NCI-H1092 (cell line): ENCODE results near the gene GMPR.
"Not testable (repeated sequence)": the region's sequence is repeated elsewhere in the genome, so short reads cannot be mapped to it uniquely, and the experiment has no call there.

Experiments
- DNase-seq: peaks from one replicate; lab custom pipeline; 2025; lab: John Stamatoyannopoulos, UW

Gene GMPR

DNA sequence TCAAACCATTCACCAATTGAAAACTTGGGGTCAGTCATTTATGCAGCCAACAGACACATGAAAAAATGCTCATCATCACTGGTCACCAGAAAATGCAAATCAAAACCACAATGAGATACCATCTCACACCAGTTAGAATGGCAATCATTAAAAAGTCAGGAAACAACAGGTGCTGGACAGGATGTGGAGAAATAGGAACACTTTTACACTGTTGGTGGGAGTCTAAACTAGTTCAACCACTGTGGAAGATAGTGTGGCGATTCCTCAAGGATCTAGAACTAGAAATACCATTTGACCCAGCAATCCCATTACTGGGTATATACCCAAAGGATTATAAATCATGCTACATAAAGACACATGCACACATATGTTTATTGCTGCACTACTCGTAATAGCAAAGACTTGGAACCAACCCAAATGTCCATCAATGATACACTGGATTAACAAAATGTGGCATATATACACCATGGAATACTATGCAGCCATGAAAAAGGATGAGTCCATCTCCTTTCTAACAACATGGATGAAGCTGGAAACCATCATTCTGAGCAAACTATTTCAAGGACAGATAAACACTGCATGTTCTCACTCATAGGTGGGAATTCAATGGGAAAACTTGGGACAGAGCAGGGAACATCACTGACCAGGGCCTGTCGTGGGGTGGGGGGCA, 13.2 kb upstream of the GMPR start:
- DNase-seq: not testable (repeated sequence)

DNA sequence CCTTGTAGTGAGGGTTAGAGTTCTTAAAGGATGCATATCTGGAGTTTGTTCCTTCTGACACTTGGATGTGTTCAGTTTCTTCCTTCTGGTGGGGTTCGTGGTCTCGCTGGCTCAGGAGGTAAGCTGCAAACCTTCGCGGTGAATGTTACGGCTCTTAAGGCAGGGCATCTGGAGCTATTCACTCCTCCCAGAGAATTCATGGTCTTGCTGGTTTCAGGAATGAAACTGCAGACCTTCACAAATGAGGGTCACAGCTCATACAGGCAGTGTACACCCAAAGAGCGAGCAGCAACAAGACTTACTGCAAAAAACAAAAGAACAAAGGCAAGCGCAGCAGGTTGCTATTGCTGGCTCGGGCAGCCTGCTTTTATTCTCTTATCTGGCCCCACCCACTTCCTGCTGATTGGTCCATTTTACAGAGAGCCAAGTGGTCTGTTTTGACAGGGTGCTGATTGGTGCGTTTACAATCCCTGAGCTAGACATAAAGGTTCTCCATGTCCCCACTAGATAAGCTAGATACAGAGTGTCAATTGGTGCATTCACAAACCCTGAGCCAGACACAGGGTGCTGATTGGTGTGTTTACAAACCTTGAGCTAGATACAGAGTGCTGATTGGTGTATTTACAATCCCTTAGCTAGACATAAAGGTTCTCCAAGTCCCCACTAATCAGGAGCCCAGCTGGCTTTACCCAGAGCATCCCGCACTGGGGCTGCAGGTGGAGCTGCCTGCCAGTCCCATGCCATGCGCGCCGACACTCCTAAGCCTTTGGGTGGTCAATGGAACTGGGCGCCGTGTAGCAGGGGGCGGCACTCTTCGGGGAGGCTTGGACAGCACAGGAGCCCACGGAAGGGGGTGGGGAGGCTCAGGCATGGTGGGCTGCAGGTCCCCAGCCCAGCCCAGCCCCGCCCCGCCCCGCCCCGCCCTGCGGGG, 12.0 kb upstream of the GMPR start:
- DNase-seq: not testable (repeated sequence)

DNA sequence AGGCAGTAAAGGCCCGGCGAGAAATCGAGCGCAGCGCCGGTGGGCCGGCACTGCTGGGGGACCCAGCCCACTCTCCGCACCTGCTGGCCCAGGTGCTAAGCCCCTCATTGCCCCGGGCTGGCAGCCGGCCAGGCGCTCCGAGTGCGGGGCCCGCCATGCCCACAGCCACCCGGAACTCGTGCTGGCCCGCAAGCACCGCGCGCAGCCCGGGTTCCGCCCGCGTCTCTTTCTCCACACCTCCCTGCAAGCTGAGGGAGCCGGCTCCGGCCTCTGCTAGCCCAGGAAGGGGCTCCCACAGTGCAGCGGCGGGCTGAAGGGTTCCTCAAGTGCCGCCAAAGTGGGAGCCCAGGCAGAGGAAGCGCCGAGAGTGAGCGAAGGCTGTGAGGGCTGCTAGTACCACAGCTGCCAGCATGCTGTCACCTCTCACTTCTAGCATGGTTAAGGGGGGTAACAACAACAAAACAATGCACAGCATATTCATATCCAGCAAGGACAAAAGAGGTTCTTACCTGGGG, 11.3 kb upstream of the GMPR start:
- no peak for DNase-seq

DNA sequence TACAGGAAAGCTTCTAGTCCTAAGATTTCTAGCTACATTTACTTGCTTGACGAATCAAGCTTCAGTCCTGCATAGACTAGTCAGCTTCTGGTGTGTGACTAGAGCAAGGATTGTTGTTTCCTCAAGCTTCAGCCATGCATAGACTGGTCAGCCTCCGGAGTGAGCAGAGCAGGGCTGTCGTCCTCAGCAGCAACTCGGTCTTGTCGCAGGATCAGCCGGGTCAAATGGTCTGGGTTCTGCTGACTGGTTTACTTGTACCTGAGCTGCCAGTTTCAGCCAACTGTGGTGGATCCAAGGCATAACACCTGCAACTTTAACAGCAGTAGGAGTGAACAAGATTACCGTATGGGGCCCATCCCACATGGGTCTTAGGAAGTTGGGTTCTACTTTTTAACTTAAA, 10.8 kb upstream of the GMPR start:
- no peak for DNase-seq

DNA sequence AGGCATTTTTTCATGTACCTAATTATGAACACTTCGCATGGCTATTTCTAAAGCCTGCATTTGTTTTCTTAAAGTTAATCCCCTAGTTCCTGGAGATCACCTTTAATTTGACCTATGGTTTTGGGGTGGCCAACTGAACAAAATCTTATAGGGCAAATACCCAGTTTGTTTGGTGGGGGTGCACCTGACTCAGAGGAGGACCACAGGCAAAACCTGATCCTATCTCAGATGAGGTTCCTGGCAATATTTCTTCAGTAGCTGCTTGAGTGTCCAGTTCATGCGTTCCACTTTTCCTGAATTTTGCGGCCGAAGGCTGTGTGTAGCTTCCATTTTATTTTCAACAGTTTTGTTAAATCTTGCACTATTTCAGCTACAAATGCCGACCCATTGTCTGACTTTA, 10.3 kb upstream of the GMPR start:
- no peak for DNase-seq

DNA sequence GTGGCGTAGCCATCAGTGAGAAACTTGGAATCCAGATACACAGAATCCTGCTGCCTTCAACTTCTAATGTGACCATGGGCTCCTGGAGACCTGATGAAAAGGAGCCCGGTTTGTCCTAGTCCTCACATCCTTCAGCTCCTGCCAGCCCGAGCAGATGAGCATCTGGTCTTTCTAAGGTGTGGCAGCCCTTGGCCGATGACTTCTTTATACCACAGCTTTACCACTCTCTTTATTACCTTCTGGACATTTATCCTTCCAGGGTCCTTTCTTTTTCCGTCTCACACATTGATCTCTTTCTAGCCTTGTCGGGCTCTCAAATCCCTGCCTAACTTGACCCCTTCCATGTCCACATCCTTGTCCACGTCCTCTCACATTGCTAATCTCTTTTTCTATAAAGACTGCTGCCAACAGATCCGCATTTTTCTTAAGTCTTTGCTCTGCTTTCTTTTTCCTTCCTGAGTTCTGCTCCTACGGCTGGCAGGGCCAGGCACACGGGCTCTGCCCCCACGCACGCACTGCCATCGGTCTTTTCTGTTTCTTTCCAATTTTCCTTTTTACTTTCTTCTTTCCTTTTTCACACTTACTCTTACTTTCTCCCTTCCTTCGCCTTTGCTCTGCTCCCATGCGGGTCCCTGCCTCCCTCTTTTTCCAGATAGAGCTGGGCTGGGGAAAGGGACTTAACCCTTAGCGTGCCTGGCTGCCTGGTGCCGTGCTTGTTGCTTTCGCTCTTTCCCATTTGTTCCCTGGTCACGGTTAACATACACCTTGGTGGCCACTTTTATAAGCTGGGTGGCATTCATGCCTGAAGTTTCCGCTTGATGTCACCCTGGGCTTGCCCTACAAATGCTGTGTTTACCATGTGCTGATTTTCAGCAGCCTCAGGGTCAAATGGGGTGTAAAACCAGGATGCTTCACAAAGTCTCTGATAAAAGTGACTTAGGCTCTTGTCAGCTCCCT, 9.4 kb upstream of the GMPR start:
- DNase-seq: no peak

DNA sequence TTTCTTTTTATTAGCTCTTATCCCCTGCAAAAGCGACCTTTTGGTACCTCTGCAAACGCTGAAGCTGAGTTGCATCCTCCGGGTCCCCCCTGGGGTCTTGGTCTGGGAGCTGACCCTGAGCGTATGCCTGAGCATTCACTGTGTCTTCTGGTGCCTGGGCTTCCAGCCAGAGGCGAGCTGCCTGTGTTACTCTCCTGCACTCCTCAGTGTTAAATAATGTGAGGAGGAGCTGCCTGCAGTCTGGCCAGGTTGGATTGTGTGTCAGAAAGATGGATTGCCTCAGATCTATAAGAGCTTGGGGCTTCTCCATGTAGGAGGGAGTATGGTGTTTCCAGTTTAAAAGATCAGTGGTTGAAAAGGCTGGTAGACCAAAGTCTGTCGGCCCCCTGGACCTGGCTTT, 8.7 kb upstream of the GMPR start:
- no peak for DNase-seq

DNA sequence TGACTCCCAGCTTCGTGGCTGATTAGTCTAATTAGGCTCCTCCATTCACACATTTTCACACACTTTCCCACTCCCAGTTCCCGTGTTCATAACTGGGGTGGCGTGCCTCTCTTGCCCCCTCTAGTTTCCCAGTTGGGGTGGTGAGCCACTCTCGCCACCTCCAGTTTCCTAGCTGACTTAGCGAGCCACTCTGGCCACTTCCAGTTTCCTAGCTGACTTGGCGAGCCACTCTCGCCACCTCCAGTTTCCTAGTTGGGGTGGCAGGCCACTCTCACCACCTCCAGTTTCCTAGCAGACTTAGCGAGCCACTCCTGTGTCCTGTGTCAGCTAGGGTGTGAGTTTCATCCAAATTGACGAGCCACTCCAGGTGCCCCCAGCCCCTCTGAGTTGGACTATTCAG, 7.4 kb upstream of the GMPR start:
- DNase-seq: no peak

DNA sequence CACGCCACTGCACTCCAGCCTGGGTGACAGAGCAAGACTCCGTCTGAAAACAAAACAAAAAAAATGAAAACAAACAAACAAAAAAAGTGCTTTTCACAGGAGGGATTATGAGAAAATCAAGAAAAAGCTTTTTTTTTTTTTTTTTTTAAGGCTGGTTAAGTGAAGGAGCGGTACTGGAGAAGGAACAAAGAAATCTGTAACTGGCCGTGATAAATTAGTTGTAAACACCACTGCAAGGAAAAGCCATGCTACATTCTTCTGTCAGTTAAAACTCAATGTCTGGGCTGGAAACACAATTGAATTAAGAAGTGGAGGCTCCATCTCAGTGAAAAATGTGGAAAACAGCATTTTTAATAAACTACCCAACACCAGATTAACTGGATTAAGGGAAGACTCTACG, 6.3 kb upstream of the GMPR start:
- no peak for DNase-seq

DNA sequence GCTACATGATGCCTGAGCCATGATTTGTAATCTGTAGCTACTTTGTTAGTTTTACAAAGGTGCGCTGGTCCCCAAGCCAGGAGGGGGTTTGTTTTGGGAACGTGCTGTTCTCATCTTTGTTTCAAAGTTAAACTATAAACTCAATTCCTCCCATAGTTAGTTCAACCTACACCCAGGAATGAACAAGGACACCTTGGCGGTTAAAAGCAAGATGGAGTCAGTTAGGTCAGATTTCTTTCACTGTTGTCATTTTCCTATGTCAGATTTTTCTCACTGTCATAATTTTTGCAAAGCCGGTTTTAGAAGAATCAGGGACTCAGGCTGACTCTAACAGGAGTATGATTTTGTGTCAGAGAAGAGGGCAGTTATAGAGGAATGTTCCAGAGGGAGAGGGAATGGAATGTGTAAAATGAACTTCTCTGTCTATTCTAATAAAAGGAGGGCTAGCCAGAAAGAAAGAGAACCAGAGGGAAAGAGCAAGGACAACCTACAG, 2.3 kb upstream of the GMPR start:
- DNase-seq: no peak

DNA sequence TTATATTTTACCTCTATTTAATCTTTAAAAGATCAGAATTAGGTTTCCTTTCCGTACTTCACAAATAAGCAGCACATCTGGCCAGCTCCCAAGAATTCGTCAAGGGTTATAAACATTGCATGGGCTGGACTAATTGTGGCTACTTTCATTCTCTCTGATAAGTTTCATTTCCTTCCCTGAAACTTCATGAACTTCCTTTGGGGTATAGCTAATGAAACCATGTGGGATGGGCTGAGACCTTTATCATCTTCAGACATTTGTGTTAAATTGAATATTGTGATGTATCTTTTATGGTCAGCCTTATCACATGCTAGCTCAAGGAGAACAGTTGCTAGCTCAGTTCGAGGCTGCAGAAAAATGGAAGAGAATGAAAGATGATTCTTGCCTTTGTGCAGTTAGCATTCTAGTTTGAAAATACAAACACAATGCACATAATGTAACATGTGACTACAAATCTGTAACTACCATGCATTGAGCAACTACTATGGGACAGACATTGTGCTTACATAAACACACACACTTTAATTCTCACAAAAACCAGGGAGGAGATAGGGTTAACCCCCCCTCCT, 1.7 kb upstream of the GMPR start:
- no peak for DNase-seq

DNA sequence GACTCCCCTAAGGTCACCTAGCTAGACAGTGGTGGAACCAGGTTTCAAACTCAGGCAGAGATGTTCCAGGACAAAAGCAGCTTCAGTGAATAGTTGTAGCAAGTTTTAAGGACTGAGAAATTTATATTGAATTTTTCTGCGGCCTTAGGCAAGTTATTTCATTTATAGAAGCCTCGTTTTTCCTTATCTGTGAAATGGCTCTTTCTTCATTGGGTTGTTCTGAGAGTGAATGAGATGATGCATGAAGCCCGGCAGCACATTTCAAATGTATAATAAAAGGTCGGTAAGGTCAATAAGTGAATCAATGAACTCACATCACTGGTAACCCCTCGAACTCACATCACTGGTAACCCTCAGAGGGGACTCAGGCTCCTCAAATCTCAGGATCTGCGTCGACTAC, 1.1 kb upstream of the GMPR start:
- DNase-seq: no peak

DNA sequence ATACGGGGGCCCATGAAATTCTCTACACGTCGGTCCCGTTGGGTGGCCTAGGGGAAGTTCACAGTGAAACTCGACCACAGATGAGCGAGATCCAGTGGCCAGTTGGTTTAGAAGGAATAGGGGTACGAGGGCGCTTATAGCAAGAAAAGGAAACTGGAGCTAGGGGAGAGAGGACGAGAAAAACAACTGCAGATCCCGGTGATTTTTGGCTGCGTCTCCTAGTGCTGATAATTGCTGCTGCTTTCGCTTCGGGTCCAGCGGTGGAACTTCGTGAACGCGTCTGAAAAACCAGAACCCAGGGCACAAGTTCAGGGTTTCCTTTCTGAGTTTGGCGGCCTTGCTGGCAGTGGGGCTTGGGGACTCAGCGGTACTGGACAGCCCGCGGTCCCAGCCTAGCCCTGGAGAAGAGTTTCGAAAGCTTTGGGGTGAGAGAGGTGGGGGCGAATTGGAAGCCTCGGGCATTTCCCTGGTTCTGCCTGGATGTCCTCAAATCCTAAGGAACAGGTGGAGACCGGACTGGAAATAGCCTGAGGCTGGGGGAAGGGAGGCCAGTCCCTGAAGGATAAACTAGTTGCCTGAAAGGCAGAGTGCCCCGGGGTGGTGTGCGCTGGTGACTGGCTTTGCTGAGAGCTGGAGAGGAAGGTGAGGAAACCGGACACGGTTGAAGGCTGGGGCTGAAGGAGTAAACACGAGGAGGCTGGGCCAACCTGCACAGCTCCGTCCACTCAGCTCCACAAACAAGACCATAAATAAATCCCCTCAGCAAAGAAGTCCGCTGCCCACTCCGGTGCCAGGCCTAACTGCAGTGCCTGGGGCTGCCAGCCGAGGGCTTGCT, 793 bp downstream of the GMPR start:
- no peak for DNase-seq

DNA sequence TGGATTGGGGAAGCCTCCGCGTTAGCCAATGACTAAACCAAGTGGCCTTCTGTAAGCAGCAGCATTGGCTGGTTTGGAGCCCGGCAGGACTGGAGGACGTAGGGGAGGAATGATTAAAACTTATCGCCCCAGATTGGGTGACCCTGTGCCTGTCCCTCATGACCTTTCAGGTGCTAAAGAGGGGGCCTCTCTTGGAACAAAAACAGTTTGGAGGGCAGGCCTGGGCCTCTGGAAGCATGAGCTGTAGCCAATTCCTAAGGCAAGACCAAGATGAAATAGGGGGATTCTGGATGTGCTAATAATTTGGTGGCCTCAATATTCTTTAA, 1.4 kb downstream of the GMPR start:
- DNase-seq: no peak

DNA sequence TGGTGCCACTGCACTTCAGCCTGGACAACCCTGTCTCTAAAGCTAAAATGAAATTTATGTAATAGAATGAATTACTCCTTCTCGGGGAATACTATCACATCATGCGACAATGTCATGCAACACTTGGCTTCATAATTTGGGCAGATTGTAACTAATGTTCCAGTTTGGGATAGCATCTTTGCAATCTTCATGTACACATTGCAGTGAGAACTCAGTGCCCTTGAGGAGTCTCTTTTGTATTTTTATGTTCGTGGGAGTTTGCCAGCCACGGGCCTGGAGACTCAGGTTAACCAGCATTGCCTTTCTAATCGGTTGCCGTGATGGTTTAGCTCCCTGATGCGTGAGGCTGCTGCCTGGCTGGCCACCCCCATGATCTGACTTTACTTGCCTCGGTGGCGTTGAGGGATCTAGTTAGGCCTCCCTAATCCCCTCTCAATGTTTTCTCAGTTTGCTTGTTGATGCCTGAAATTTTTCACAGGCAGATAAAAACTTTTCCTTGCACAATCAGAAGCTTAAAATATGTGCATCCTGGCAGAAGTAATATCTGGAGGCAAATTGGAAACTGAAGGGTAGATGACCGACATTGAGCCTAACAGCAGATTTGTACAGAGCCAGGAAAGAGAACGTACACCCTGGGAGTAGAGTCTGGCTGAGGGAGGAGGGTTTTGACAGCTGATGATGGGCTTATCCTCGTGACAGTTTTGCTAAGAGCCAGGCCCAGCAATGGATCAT, 2.4 kb downstream of the GMPR start:
- DNase-seq: no peak

DNA sequence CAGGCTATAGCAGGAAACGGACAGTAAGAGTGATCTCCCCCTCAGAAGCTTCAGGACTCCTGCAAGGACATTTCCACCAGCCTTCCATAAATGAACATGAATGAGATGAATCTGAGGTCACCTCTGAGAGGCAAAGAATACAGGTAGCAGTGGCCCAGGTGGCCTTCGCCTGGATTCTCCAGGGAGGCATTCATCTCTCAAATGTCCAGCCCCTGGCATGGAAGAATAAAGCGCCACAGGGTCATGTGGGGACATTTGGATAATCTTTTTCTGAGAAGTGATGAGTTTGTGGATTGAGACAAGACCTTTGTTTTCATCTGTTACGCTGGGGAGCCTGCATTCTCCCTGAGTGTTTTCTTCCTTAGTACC, 2.9 kb downstream of the GMPR start:
- DNase-seq: no peak

DNA sequence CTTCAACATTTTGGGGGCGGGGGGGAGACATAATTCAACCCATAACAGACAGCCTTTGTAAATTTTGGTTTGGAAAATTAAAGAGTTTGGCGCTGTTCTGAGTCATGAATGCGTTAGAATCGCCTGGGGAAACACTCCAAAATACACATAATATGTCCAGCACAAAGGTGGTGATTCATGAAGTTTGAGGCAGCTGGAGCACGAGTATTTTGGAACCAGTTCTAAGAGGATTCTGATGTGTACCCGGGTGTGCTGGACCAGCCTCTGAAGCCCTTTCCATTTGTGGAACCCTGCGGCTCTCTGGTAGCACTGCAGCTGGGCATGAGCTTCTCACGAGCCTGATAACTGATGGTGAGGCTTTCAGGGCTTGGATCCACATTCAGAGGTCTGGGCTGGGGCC, 4.7 kb downstream of the GMPR start:
- DNase-seq: no peak

DNA sequence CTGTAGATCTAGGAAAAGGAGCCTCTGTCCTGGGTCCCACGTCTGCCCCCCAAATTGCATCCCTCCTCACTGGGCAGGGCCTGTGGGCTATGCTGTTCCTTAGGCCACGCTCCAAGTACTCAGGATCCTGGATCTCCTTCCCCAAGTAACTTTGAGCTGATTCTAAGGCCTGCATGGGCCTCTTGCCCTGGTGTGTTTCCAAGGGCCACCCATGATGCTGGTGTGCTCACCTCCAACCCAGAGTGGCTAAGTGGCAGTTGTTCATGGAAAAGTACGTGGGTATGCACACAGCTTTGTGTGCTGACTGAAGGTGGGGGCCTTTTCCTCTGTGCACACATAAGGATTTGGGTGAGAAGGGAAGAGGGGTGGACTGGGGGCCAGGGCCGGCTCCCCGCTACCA, 5.3 kb downstream of the GMPR start:
- DNase-seq: no peak

DNA sequence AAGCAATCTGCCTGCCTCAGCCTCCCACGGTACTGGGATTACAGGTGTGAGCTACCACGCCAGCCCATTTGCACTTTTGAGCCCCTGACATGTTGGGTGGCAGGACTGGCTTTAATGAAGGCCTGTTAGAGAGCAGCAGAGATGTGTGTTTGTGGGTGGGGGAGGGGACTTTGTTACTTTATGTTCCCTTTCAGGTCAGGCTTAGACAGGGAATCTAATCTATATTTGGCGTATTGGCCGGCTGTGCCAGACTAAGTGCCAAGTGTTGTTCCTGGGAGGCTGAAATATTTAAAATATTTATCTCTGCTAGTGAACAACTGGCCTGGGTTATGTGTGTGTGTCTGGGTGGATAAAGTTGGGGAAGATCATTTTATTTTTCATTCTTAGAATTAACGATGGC, 6.1 kb downstream of the GMPR start:
- DNase-seq: no peak

DNA sequence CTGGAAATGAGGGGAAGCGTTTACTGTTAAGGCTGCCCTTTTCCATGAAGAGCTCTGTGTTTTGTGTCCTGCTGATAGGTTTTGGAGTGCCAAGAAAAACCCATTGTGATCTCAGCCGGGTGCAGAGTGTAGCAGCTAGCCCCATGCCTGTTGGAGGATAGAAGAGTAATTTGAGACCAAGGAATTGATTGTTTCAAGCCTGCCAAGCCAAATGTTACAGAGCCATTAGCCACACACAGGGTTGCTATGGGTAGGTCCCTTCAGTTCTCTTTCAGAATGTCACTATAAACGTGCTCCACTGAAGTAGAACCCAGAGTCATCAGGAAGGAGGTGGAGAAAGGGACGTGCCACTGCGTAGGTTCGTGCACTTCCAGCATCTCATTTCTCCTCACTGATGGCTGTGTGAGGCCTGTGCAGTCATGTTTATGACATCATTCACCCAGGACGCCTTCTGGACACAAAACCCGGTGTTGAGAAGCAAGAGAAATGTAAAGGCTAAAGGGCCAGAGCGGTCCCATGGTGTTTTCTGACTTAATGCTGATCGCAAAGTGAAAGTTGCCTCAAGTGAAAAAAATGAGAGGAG, 6.6 kb downstream of the GMPR start:
- DNase-seq: peak; percentile 48
